ENCODE measurements around the gene RNF225.
A peak's percentile ranks its signal among the peaks of the same experiment; 100 is the strongest.
"Not testable (repeated sequence)": the region's sequence is repeated elsewhere in the genome, so short reads cannot be mapped to it uniquely, and the experiment has no call there.

The RNF225 gene

DNA sequence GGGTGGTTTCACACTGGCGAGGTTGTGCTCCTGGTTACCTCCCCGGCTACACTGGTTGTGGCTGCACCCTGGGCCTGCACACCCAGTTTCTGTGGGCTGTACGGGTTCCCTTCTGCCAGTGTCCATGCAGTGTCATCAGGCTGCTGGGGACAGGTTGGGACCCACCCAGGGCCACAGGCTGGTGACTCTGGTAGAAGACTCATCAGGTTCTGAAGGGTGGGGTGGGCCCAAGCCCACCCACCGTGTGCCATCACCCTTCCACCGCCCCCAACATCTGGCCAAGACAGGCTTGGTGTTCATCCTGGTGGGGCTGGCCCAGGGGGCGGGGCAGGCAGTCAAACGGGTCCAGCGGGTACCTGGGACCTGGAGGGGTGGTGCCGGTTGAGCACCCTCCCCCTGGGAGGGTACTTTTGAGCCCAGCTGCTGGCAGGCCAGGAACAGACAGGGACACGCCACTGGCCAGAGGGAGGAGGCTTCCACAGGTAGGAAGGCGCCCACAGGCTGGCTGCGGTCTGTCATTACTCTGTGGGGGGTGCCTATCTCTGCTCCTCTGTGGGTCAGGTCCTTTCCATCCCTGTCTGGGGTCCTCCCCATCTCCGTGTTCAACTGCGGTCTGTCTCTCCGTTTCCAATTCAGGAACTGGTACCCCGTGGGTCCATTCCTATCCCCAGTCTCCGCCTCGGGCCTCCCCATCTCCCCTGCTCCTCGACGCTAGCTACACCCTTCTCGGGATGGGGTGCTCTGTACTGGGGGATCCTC, at the start of gene RNF225:
TSS of gene RNF225 (plus strand) at position 437 of the 759 bp plus-strand sequence. CDS start 434 bp downstream, outside the sequence.
- DNase-seq (ENCODE audit: low read depth): no peak

DNA sequence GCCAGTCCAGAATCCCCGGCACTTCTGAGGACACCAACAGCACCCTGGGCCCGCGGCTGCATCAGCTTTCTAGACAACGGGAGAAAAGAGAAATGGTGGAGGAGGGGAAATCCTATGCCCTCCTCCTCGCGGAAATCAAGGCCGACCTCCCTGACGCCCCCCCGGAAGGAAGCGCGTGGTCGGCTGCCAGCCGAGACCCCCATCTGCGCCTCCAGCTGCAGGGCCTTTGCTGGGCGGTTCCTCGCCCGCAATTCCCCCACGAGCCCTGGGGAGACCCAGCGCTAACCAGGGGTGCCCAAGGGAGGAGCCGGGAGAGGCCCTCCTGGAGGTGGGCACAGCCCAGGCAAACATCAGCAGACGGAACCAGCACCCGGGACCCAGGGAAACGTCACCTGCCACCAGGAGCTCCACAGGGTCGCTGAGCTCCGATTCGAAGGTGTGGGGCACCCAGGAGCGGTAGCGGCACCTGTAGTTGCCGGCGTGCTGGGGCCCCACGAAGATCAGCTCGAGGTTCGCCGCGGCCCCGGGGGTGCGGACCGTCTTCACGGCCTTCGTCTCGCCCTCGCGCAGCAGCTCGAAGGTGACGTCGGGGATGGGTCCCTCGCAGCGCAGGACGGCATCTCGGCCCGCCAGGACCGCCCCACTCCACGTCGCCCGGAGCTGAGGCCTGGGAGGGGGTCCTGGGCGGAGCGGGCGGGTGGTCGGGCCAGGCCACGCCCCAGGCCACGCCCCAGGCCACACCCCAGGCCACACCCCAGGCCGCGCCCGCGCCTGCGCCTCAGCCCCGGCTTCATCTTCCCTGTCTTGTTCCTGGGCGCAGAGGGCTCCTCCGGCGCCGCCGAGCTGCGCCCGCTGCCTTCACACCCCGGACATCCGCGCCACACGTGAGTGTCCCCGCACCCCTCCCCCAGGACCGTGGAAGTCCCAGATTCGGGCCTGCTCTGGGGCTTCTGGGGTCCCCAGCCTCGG, 48.2 kb upstream of the RNF225 start:
- peak; percentile 53 for DNase-seq (ENCODE audit: low read depth)

DNA sequence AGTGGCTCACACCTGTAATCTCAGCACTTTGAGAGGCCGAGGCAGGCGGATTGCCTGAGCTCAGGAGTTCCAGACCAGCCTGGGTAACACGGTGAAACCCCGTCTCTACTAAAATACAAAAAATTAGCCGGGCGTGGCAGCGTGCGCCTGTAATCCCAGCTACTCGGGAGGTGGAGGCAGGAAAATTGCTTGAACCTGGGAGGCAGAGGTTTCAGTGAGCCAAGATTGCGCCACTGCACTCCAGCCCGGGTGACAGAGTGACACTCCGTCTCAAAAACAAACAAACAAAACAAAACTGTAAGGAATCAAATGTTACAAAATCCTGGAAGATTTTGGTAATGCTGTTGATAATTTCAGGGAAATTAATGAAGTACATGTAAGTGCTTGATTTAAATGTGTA, 47.4 kb upstream of the RNF225 start:
- not testable (repeated sequence) for DNase-seq (ENCODE audit: low read depth)

DNA sequence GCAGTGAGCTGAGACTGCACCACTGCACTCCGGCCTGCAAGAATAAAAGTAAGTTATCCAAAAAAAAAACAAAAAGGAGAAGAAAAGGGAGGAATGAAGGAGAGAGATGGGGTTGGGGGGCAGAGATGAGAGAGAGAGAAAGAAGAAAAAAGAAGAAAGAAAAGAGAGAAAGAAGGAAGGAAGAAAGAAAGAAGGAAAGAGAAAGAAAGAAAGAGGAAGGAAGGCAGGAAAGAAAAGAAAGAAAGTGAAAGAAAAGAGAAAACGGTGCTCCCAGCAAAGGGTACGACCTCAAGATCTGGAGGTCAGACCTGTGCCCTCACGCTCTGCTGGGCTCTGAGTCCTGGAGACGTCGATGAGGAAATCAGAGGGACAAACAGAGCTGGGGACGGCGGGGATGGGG, 45.9 kb upstream of the RNF225 start:
- DNase-seq (ENCODE audit: low read depth): no peak

DNA sequence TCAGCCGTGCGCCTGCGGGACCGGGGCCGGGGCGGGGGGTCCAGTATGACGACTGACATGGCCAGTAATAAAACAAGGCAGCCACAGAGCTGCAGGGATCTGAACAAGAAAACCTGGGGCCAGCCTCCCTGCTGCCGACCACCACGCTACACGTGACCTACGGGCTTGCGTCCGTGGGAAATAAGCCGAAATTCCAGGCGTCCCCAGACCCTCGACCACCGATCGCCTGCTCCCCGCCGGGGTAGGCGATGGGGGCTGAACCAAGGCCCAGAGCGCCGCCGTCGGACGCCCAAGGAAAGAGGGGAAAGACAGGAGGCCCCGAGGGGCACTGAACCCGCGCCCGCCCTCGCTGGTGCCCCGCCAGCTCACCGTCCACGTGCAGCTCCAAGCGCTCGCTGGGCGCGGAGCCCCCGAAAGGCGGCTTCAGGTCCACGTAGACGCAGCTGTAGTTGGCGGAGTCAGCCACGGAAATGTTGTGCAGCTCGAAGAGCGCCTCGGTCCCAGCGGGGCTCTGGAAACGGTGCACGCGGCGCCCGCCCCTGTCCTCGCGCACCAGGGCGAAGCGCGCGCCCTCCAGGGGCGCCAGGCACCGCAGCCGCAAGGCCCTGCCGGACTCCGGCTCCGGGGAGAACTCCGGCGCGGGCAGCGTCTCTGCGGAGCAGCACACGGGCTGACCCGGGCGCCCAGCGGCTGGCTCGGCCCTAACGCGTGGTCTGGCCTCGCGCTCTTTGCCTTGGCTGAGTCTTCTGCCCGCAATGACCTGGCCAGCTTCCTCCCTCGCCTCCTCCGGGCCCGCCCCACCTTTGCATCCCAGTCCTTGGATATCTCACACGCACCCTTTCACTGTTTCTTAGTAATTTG, 45.2 kb upstream of the RNF225 start:
- DNase-seq (ENCODE audit: low read depth): no peak

DNA sequence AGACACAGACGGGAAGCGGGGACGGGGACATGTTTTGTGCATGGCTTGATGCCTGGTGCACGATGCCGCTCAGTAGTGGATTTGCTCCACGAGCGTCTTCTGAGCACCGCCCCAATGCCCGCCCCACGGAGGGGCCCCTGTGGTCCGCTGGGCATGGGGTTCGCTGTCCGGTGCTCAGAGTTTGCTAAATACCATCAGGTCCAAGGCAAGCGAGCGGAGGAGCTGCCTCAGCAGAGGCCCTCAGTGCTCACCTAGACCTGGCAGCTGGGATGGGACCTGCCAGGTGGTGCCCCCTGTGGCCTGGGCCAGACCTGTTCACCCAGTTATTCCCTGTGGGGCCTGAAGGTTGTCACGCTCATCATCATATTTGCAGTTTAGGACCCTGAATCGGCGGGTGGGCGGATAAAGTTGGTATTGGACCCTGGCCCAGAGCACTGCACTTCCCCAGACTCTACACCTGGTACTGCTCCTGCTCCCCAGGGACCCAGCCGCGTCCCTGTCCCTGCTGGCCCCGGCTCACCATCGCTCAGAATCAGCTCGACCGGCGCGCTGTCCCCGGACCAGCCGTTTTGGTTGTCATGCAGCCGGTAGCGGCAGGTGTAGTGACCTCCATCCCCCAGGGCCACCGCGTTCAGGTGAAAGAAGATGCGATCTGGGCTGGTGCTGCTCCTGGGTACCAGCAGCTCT, 44.4 kb upstream of the RNF225 start:
- no peak for DNase-seq (ENCODE audit: low read depth)

DNA sequence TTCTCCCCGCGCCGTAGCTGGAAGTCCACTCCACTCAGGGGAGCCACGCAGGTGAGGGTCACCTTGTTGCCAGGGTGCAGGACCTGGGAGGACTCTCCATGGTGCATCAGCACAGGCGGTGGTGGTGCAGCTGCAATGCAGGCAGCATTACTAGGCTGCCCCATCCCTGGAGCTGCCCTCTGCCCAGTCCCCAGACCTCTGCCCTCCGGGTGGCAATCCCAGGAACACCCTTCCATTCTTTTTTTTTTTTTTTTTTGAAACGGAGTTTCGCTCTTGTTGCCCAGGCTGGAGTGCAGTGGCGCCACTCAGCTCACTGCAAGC, 43.9 kb upstream of the RNF225 start:
- DNase-seq (ENCODE audit: low read depth): no peak

DNA sequence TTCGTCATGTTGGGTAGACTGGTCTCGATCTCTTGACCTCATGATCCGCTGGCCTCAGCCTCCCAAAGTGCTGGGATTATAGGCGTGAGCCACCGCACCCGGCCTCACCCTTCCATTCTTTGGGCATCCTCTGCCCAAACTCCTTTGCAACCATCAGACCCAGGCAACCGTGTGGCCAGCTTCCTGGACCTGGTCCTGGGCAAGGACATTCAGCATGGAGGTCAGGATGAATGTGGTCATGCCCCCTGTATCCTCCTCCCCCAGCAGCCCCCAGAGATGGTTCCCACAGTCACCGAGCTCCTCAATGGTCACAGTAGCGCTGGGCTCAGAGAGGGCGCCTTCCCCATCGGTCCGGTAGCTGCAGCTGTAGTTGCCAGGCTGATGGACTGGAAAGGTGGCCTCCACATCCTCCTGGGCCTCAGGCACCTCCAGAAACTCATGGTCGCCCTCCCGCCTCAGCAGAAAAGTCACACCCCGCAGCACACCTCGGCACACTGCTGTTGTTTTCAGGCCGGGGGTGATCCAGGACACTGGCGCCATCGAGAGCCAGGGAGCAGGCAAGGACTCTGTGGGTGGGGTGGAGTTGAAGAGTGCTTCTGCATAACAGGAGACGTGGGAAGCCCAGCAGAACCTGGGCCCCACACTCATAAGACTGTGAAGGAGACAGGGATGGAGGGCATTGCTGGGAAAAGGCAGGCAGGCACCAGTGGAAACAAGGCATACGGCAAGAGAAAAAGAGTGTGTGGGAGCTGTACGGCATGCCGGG, 43.3 kb upstream of the RNF225 start:
- DNase-seq (ENCODE audit: low read depth): no peak

DNA sequence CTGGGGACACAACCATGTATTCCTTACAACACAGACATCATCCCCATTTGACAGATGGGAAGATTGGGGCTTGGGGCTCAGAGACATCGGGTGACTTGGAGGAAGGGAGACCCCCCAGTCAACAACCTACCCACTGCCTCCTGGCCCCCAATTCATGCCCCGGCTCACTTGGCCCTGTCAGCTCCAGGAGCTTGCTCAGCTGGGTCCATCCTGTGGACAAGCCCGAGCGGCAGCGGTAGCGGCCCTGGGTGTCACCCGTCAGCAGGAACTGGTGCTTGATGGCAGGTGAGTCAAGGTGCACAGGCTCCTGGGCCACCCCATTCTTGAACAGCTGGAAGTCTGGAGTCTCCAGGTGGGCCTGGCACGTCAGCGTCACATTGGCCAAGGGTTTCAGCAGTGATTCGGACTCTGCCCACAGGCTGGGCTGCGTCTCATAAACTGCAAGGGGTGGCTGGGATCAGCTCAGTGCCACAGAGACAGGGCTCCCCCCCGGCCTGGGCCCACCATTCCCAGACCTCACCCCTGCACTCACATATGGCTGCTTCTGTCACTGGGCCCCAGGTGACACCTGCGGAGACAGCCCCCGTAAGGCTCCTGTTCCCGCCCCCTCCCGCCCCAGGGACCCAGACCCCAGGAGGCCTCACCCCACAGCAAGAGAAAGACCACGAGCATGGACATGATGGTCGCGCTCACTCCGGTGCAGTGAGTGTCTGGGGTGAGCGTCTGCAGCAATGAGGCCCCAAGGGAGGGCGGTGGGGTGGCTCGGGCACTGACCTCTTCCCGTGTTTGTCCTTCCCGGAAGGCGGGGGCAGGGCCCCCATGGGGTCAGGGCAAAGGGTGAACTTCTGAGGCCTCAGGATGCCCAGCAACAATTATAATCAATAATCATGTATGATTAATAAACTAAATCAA, 42.4 kb upstream of the RNF225 start, which contains the start of gene A1BG:
TSS of gene A1BG (minus strand) at position 733 of the 912 bp plus-strand sequence. CDS start at position 678, 55 bp downstream.
- no peak for DNase-seq (ENCODE audit: low read depth)

DNA sequence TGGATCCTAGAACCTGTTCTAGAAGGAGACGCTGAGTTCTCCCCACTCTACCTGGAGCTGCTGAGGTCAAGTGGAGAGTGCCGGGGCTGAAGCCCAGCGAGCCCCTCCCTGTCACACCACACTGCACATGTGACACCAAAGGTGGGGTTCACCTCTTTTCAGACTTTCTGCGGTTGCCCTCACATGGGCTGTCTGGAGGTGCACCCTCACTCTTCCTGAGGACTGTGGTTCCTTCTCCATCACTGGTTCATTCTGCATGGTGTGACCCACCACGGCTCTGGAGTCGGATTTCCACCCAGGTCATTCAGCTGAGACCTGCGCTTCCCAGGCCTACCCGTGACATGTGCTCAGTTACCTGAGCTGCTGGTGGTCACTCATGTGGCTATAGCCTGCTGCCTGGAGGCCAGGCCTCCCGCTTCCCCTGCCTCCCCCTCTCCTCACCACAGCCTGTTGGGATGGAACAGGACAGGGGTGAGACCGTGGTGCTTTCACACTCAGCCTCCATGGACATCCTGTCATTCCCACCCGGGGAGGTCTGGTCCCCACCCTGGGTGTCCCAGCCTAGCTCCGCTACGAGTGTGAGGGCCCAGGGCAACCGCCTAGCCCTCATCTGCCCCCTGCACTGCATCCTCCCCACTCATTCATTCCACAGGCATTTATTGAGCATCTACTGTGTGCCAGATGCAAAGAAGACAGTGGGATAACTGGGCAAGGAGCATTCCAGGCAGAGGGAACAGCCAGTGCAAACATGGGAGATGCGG, 41.6 kb upstream of the RNF225 start:
- no peak for DNase-seq (ENCODE audit: low read depth)

DNA sequence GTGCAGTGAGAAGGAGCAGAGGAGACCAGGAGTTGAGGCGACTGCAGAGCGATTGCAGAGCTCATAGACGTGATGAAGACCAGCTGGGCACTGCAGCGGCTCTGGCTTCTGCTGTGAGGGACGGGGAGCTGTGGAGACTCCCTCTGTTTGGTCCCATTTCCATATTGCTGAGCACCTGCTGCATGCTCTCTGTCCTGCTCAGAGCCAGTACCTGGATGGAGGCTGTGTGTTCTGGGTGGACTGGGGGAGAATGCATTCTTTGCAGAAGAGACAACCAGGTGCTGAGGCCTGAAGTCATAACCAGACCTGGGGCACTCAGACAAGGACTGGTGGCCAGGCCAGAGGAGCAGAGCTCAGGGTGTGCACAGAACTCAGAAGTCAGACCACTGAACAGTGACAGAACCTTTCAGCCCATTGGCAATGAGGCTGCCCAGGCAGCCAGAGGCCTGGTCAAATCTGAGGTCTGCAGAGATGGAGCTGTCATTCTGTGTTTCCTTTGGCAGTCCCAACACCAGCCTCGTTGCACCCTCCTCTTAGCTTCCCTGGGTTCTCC, 40.9 kb upstream of the RNF225 start:
- no peak for DNase-seq (ENCODE audit: low read depth)

DNA sequence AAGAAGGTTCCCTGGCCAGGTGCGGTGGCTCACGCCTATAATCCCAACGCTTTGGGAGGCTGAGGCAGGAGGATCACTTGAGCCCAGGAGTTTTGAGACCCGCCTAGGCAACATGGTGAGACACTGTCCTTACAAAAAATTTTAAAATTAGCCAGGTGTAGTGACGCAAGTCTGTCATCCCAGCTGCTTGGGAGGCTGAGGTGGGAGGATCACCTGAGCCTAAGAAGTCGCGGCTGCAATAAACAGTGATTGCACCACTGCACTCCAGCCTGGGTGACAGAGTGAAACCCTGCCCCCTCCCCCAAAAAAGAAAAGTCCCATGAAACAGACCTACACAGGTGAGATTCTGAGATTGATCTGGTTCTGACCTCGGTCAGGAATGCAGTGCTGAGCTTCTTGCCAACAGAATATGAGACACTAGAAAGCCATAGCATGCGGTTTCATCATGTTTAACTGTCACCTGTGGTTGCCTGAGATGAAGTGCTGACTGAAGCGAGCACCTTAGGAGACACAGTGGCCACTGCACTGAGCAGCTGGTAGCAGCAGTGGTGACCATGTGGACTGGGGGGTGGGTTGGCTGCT, 40.1 kb upstream of the RNF225 start:
- DNase-seq (ENCODE audit: low read depth): no peak

DNA sequence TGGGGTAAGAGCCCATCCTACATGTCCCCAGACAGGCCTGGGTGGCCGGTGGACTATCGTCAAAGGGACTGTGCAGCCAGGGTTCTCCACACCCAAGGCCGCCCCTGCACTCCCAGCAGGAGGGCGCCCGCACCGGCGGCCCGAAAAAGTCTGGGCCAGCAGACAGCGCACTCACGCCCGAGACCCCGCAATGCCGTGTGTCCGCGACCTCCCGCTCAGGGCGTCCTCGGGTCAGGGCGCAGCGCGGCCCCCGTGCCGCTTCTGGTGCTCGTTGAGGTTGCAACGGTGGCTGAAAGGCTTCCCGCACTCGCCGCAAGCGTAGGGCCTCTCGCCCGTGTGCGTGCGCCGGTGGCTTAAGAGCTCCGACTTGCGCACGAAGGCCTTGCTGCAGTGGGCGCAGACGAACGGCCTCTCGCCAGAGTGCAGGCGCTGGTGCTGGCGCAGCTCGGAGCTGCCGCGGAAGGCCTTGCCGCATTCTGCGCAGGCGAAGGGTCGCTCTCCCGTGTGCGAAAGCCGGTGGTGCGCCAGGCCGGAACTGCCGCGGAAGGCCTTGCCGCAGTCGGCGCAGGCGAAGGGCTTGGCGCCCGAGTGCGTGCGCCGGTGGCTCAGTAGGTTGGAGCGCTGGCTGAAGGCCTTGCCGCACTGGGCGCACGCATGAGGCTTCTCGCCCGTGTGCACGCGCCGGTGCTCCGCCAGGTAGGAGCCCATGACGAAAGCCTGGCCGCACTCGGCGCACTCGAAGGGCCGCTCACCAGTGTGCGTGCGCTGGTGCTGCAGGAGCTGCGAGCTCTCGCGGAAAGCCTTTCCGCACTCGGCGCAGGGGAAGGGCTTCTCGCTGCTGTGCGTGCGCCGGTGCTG, 39.3 kb upstream of the RNF225 start:
- no peak for DNase-seq (ENCODE audit: low read depth)

DNA sequence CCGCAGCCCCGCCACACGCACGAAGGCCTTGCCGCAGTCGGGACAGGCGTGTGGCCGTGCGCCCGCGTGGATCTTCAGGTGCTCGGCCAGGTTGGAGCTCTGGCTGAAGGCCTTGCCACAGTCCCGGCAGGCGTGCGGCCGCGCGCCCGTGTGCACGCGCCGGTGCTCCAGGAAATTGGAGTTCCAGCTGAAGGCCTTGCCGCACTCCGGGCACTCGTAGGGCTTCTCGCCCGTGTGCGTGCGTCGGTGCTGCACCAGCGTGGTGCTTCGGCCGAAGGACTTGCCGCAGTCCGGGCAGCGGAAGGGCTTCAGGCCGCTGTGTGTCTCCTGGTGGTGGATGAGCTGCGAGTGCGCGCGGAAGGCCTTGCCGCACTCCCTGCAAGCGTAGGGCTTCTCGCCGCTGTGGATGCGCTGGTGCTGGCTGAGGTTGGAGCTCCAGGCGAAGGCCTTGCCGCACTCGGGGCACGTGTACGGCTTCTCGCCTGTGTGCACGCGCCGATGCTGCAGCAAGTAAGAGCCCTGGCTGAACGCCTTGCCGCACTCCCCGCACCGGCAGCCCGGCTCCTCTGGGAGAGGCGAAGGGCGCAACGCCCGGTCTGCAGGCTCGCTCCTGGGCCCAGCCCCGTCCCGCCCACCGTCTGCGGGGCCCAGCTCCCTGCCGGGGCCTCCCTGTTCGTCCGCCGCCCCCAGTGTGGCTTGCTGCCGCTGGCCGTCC, 38.5 kb upstream of the RNF225 start:
- no peak for DNase-seq (ENCODE audit: low read depth)

DNA sequence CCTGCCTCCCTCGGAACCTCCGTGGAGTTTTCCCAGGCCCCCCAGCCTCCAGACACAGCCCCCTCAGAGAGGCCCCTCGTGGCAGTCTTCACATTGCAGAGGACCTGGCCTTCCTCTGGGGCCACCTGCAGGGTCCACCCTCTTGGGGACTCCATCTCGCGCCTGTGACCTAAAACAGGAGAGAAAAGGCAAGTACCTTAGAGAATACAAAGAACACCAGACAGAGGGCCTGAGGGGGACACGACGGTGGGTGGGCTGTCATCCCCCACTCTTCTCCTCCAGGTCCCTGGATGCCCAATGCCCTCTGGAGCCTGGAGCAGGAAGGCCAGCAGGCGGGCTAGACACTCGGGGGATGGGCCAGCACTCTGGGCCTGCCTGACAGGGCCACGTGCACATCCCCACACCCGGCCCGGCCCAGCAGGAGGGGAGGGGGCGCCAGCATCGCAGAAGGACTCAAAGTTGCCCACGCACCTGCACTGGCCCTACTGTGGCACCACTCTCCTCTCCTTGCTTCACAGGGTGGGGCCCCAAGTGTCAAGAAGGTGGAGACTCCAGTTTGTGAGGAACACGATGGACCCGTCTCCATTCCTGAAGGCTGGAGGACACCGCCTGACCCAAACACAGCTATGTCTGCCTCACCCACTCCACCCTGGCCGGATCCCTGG, 37.8 kb upstream of the RNF225 start:
- no peak for DNase-seq (ENCODE audit: low read depth)

DNA sequence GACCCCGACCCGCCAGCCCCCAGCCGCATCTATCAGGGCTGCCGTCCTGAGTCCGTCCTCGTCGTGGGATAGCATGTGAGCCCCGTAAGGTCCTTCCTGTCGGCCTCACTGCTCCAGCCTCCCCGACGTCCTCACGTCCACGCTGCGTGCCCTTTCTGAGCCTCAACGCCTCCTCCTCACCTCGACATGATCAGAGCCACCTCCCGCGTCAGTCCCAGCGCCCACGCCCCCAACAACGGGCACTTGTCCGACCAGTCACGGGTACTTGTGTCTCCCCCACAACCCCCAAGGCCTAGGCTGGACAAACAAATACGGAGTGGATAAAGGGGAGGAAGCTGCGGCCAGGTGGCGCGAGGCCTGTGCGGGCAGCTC, 33.6 kb upstream of the RNF225 start:
- DNase-seq (ENCODE audit: low read depth): no peak

Data from stimulated activated CD8-positive, alpha-beta memory T cell treated with anti-CD3 and anti-CD28 coated beads, Interleukin-4, amount 100 ng/mL, for 24 hours (primary cell).